Hindlimb muscle (tissue), 1 donor: Measurements from ENCODE around the gene AGXT. TPM values are rescaled to one million over a fixed set of nuclear protein-coding genes. Genes with fewer than 3 reads are reported as not detected.

Source experiments
- DNase-seq: peaks from one replicate; pipeline ENCODE4 v3.0.0-alpha.2; 2013
- polyA plus RNA-seq: library from polyadenylated mRNA; unstranded; fragments of 120-200 nt; gene quantifications from one replicate; pipeline ENCODE4 v1.2.1, GENCODE V29; 2013; ENCODE audit not compliant: insufficient read length

Gene AGXT
- polyA plus RNA-seq, 1 donor, result not detected

- DNase-seq, result no peak
Observed at GRCh38 chr2:240869956-240870875, 1.6 kb downstream of the AGXT start.

DNA sequence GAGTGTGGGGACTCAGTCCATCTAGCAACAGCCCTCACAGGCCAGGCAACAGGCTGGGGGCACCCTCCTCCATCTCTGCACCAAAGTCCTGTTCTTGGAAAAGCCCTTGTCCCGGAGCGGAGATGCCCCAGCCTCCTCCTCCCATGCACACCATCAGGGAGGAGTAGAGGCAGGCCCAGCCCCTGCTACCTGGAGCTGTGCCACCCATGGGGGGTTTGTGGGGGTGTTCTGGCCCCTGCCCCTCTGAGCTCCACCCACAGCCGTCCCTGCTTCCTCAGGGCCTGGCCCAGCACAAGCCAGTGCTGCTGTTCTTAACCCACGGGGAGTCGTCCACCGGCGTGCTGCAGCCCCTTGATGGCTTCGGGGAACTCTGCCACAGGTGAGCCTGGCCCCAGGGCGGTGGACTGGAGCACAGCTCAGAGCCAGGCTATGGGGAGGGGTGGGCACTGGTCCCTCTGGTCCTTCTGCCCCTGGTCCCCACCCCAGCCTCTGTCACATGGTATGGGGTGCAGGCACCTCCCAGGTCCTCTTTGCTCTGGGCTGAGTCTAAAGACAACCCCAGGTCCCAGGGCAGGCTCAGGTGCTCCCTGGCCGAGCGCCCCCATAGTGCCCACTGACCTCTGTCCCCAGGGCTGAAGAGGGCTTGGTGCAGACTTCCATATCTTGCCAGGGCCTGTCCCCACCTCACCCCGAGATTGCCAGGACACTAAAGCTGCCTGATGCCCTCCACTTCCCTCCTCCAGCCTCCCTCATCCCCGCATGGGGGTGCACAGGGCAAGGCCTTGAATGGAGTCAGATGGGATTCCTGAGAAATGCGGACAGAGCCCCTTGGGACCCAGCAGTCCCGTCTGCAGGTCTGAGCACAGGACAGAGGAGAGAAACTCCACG, 2.7 kb downstream of the AGXT start:
- DNase-seq, result no peak

GRCh38 chr2:240872317-240873097, 3.9 kb downstream of the AGXT start:
- DNase-seq, result no peak

GRCh38 chr2:240873098-240873788, 4.6 kb downstream of the AGXT start:
- DNase-seq, result no peak

GRCh38 chr2:240873805-240874714, 5.4 kb downstream of the AGXT start:
- no peak for DNase-seq

GRCh38 chr2:240874715-240875227, 6.1 kb downstream of the AGXT start:
- DNase-seq, result no peak

DNA sequence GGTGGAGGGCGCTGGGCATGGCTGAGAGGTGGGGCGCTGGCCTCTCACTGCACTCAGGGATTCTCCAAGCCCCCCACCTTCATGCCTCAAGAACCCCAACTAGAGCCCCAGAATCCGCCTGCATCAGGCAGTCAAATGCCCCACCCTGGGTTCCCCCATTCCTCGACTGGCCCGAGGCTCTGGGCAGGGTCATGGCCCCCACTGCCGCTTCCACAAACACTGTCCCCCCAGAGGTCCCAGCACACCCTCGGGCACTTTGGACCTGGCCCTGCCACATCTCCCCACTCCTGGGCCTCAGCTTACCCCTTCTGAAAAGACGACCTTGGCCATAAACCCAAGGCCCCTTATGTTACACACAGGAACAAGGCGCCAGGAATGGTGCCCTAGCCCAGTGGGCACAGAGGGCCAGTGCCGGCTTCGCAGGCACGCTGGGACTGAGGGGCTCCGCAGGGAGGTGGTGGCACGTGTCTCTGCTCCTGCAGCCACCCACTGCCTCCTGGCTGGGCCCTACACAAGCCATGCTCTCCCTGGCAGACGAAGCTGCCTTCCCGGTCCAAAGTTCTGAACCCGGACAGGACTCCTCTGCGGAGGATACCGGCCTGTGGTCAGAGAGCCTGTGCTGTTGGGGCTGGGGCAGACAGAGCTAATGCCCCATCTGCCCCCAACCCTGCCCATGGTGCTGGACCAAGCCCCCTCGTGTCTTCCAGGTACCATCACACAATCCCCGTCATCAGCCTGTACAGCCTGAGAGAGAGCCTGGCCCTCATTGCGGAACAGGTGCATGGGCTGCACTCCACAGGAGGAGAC, 6.8 kb downstream of the AGXT start:
- no peak for DNase-seq

DNA sequence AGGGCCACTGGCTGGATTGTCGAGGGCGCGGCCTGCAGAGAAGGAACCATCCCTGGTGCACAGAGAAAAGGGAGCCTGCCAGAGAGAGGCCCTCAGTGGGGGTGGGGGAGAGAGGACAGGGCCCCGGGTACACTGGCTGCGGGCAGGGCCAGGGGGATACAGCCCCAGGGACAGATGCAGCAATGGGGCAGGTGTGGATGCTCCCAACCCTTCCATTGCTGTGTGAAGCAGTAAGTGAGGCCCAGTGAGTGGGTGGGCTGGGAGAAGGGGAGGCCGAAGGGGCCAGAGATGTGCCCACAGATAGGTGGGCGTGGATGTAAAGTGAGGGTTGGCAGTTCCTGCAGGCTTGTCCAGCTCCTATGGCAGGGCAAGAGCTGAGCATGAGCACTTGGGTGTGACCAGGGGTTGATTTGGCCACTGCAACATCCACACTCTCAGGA, 7.4 kb downstream of the AGXT start:
- no peak for DNase-seq

- no peak for DNase-seq
Observed at GRCh38 chr2:240876475-240877251, 8.0 kb downstream of the AGXT start.

- DNase-seq, result no peak
Observed at GRCh38 chr2:240877460-240878340, 9.1 kb downstream of the AGXT start.

DNA sequence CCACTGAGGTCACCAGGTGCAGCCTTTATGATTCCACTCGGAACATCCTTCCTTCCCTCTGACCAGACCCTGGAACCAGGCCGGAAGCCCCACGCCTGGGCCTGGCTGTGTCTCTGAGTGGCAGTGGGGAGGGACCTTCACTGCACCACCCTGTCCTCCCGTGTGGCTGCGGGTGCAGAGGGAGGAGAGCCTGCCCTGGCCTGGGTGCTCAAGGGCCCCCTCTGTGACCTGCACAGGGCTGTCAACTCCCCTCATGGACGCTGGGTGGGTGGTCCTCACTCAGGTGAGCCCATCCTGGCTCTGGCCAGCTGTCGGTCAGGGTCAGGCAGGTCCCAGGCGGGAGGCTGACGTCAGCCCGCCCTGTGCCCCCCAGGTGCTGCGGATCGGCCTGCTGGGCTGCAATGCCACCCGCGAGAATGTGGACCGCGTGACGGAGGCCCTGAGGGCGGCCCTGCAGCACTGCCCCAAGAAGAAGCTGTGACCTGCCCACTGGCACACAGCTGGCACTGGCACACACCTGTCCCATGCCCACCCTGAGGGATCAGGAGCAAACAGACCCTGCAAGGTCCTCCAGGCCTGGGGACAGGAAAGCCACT, 9.8 kb downstream of the AGXT start:
- DNase-seq, result no peak

- no peak for DNase-seq
Observed at GRCh38 chr2:240879105-240879504, 10.5 kb downstream of the AGXT start.

- DNase-seq, result no peak
Observed at GRCh38 chr2:240881913-240882312, 13.3 kb downstream of the AGXT start.

DNA sequence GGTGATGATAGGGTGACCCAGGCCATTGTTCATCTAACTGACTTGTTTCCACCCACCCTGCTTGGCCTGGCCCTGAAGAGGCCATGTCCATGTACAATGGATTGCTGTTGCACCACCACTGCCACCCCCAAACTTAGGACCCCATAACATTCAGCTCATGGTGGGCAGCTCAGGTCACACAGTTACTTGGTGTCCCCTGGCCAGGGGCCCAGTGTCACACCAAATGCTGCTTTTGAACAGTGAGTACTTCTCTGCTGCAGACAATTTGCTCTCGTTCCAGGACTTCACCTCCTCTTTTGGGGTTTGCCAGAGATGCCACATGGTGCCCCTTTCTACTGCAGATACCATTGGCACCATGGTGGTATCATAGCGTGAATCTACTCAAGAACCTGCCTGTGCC, 15.6 kb downstream of the AGXT start:
- DNase-seq, result no peak

- DNase-seq, result no peak
Observed at GRCh38 chr2:240884745-240885144, 16.1 kb downstream of the AGXT start.

DNA sequence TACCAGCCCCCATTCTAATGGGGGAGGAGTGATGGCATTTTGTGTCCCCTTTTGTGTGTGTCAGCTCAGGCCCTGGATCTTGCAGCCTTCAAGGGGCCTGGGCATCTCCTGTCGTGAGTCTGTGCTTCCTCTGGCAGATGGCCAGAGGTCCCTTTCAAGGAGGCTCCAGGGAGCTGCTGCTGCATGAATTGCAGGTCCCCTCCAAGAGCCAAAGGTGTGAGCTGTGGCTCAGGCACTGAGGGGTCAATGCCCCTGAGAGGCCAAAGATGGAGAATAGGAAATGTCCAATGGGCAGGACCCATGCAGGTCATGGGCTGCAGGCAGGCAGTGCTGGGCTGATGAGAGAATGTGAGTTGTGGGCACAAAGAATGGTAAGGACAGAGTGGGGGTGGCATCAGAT, 16.9 kb downstream of the AGXT start:
- no peak for DNase-seq

- DNase-seq, result no peak
Observed at GRCh38 chr2:240886023-240886565, 17.5 kb downstream of the AGXT start.
